Neural cell (in vitro differentiated cells): ENCODE data around the gene ZBP1. TPM values are rescaled to one million over a fixed set of nuclear protein-coding genes. Genes with fewer than 3 reads are reported as not detected.

Source experiments
- H2AFZ ChIP-seq: fragments of 200-600, 300-800 bp; sonication (generic), shearing (Covaris generic); 2 replicates; pipeline ENCODE4 v1.6.0; 2014; ENCODE audit warnings: low read depth, mild to moderate bottlenecking, antibody characterized with exemption, low read length, moderate library complexity
- H3F3A ChIP-seq: fragments of 200-600 bp; shearing (Covaris generic); 2 replicates; pipeline ENCODE4 v1.6.1; 2016; ENCODE audit warnings: mild to moderate bottlenecking, moderate library complexity, mixed read lengths, antibody characterized with exemption, low read length; ENCODE audit not compliant: insufficient read depth, poor library complexity, severe bottlenecking
- H3K27ac ChIP-seq: fragments of 200-600, 300-800 bp; sonication (generic), shearing (Covaris generic); 2 replicates; pipeline ENCODE4 v1.5.1; 2014; ENCODE audit warnings: mild to moderate bottlenecking, low read length, moderate library complexity
- H3K27me3 ChIP-seq: fragments of 300-800, 200-600 bp; sonication (generic), shearing (Covaris generic); 2 replicates; pipeline ENCODE4 v1.6.0; 2014; ENCODE audit warnings: mild to moderate bottlenecking, low read depth, low read length, moderate library complexity; ENCODE audit not compliant: insufficient read depth
- H3K36me3 ChIP-seq: fragments of 300-800, 200-600 bp; sonication (generic), shearing (Covaris generic); 2 replicates; pipeline ENCODE4 v1.5.1; 2014; ENCODE audit warnings: mild to moderate bottlenecking, antibody characterized with exemption, low read length, moderate library complexity; ENCODE audit not compliant: insufficient read depth
- H3K4me2 ChIP-seq: fragments of 300-800, 200-600 bp; sonication (generic), shearing (Covaris generic); 2 replicates; pipeline ENCODE4 v1.6.0; 2014; ENCODE audit warnings: mild to moderate bottlenecking, low read length
- H3K4me3 ChIP-seq: fragments of 300-800, 200-600 bp; sonication (generic), shearing (Covaris generic); 2 replicates; pipeline ENCODE4 v1.5.1; 2014; ENCODE audit warnings: mild to moderate bottlenecking, low read length, moderate library complexity
- H3K79me2 ChIP-seq: fragments of 200-600 bp; shearing (Covaris generic); replicated peaks from 2 replicates; pipeline ENCODE4 v1.6.0; 2014; ENCODE audit warnings: mild to moderate bottlenecking, low read length, moderate library complexity; ENCODE audit not compliant: insufficient read depth
- H3K9ac ChIP-seq: fragments of 300-800, 200-600 bp; sonication (generic), shearing (Covaris generic); 2 replicates; pipeline ENCODE4 v1.6.1; 2016; ENCODE audit warnings: mild to moderate bottlenecking, low read length, mixed read lengths
- H3K9me2 ChIP-seq: fragments of 200-600 bp; shearing (Covaris generic); 2 replicates; pipeline ENCODE4 v1.6.1; 2016; ENCODE audit warnings: mild to moderate bottlenecking, low read length, mixed read lengths; ENCODE audit not compliant: insufficient read depth
- H3K9me3 ChIP-seq: fragments of 200-600, 300-800 bp; sonication (generic), shearing (Covaris generic); 2 replicates; pipeline ENCODE4 v1.6.1; 2016; ENCODE audit warnings: mild to moderate bottlenecking, mixed run types, low read length, moderate library complexity, mixed read lengths
- H4K20me1 ChIP-seq: fragments of 200-600 bp; shearing (Covaris generic); 2 replicates; pipeline ENCODE4 v1.6.1; 2016; ENCODE audit warnings: mild to moderate bottlenecking, mixed run types; ENCODE audit not compliant: insufficient read depth
- CTCF ChIP-seq: fragments of 450-650 bp; IDR thresholded peaks from 2 replicates; pipeline ENCODE4 v1.5.1; 2014; ENCODE audit warnings: antibody characterized with exemption, mild to moderate bottlenecking, moderate library complexity; ENCODE audit not compliant: poor library complexity, severe bottlenecking
- EP300 ChIP-seq: fragments of 450-650 bp; conservative IDR thresholded peaks from 2 replicates; pipeline ENCODE4 v1.6.1; 2014; ENCODE audit warnings: antibody characterized with exemption, mild to moderate bottlenecking, moderate library complexity; ENCODE audit not compliant: poor library complexity, severe bottlenecking
- EZH2 ChIP-seq: fragments of 200-600, 300-800 bp; shearing (Covaris generic), sonication (generic); IDR thresholded peaks from 2 replicates; pipeline ENCODE4 v1.6.1; 2014; ENCODE audit warnings: antibody characterized with exemption, low read length, borderline replicate concordance, mild to moderate bottlenecking; ENCODE audit not compliant: insufficient read depth, poor library complexity, severe bottlenecking
- MXI1 ChIP-seq: fragments of 450-650 bp; conservative IDR thresholded peaks from 2 replicates; pipeline ENCODE4 v1.6.1; 2014; ENCODE audit warnings: antibody characterized with exemption, mild to moderate bottlenecking; ENCODE audit not compliant: poor library complexity, severe bottlenecking
- POLR2AphosphoS5 ChIP-seq: IDR thresholded peaks from 2 replicates; pipeline ENCODE4 v1.6.1; 2012
- RAD21 ChIP-seq: fragments of 450-650 bp; conservative IDR thresholded peaks from 2 replicates; pipeline ENCODE4 v1.6.1; 2014; ENCODE audit warnings: antibody characterized with exemption, mild to moderate bottlenecking, moderate library complexity
- REST ChIP-seq: IDR thresholded peaks from 2 replicates; pipeline ENCODE4 v1.6.1; 2012; ENCODE audit warnings: borderline replicate concordance
- SMC3 ChIP-seq: fragments of 450-650 bp; conservative IDR thresholded peaks from 2 replicates; pipeline ENCODE4 v1.6.1; 2014; ENCODE audit warnings: antibody characterized with exemption, mild to moderate bottlenecking, moderate library complexity; ENCODE audit not compliant: poor library complexity
- TAF1 ChIP-seq: IDR thresholded peaks from 2 replicates; pipeline ENCODE4 v1.6.1; 2012; ENCODE audit warnings: low read depth
- polyA plus RNA-seq: library from polyadenylated mRNA; depleted of rRNA; stranded (reverse); fragments of >200 nt; gene quantifications from 2 replicates; pipeline ENCODE4 v1.2.3, GENCODE V29; 2014

Gene ZBP1
- polyA plus RNA-seq, 1 donor from 2014 or later = not detected

- no peak for TF ChIP-seq TAF1
- no peak for TF ChIP-seq SMC3
- no peak for TF ChIP-seq POLR2AphosphoS5
- TF ChIP-seq EZH2 = no peak
- no peaks in the 10 kb centered on the region for H3K36me3 ChIP-seq
- H3K27me3 ChIP-seq = no peaks in the 10 kb centered on the region
- no peaks in the 10 kb centered on the region for H3K9me2 ChIP-seq
- H3K79me2 ChIP-seq = no peaks in the 10 kb centered on the region
- no peak overlapping the region for H2AFZ ChIP-seq
- H3K27ac ChIP-seq = no peak overlapping the region
- no peaks in the 10 kb centered on the region for H4K20me1 ChIP-seq
- H3F3A ChIP-seq = no peaks in the 10 kb centered on the region
- no peak overlapping the region for H3K9ac ChIP-seq
- no peaks in the 10 kb centered on the region for H3K9me3 ChIP-seq
- H3K4me3 ChIP-seq = no peak overlapping the region
- H3K4me2 ChIP-seq = no peak overlapping the region
Observed at GRCh38 chr20:57590485-57591288, 29.5 kb downstream of the ZBP1 start.

- H4K20me1 ChIP-seq = no peaks in the 10 kb centered on the region
- no peak overlapping the region for H3K27ac ChIP-seq
- H2AFZ ChIP-seq = no peak overlapping the region
- H3K36me3 ChIP-seq = no peaks in the 10 kb centered on the region
- H3F3A ChIP-seq = no peaks in the 10 kb centered on the region
- no peak for TF ChIP-seq SMC3
- no peak for TF ChIP-seq MXI1
- no peak for TF ChIP-seq POLR2AphosphoS5
- TF ChIP-seq TAF1 = no peak
- no peak for TF ChIP-seq EP300
- no peak for TF ChIP-seq REST
- TF ChIP-seq CTCF = no peak
- no peak for TF ChIP-seq RAD21
- no peak for TF ChIP-seq EZH2
- H3K4me2 ChIP-seq = no peak overlapping the region
- no peaks in the 10 kb centered on the region for H3K9me2 ChIP-seq
- H3K9me3 ChIP-seq = no peaks in the 10 kb centered on the region
- H3K27me3 ChIP-seq = no peaks in the 10 kb centered on the region
- no peaks in the 10 kb centered on the region for H3K79me2 ChIP-seq
- H3K9ac ChIP-seq = no peak overlapping the region
- no peak overlapping the region for H3K4me3 ChIP-seq
Observed at GRCh38 chr20:57589728-57590484, 30.3 kb downstream of the ZBP1 start.
